Right atrium auricular region (tissue), 2 donors: ENCODE measurements around the gene CPSF4L. TPM values are rescaled to one million over a fixed set of nuclear protein-coding genes. Genes with fewer than 3 reads are reported as not detected.
"Not testable (repeated sequence)": the region's sequence is repeated elsewhere in the genome, so short reads cannot be mapped to it uniquely, and the experiment has no call there.

Source experiments
- DNase-seq: peaks from one replicate; pipeline ENCODE4 v3.0.0-alpha.2; 2019; ENCODE audit warnings: low spot score
- H3K27ac ChIP-seq, 2 donors: fragments of 200-600 bp; sonication (generic); 1 replicate in 1 of 2; 2 replicates in 1 of 2; pipeline ENCODE4 v1.5.1; 2016 to 2019
- H3K27me3 ChIP-seq, 2 donors: fragments of 200-600 bp; sonication (generic); one replicate each; pipeline versions ENCODE4 v1.5.1 to v1.6.0; 2017 to 2019
- H3K36me3 ChIP-seq: fragments of 200-600 bp; sonication (generic); one replicate; pipeline ENCODE4 v1.5.1; 2016
- H3K4me1 ChIP-seq, 2 donors: fragments of 200-600 bp; sonication (generic); one replicate each; pipeline versions ENCODE4 v1.5.1 to v1.6.0; 2017 to 2019
- H3K4me3 ChIP-seq, 2 donors: fragments of 200-600 bp; sonication (generic); 1 replicate in 1 of 2; 2 replicates in 1 of 2; pipeline ENCODE4 v1.5.1; 2017 to 2019; ENCODE audit warnings: mild to moderate bottlenecking in 1 of 2, moderate library complexity in 1 of 2
- H3K9me3 ChIP-seq, 2 donors: fragments of 200-600 bp; sonication (generic); one replicate each; pipeline ENCODE4 v1.5.1; 2019
- CTCF ChIP-seq, 2 donors: fragments of 200-600 bp; sonication (generic); IDR thresholded peaks; one replicate each; pipeline ENCODE4 v1.5.1; 2019; ENCODE audit warnings: antibody characterized with exemption in 2 of 2
- total RNA-seq, 2 donors: library from RNA; depleted of rRNA; stranded (reverse); fragments of >200 nt; gene quantifications; one replicate each; pipeline ENCODE4 v1.1.0, GENCODE V29; 2016

Gene CPSF4L
- total RNA-seq = not detected

GRCh38 chr17:73261617-73261951 lies at the start of gene CPSF4L:
CPSF4L (minus strand) TSS chr17:73261880; CDS start chr17:73261818, 62 bp downstream.
- no peaks in the 10 kb centered on the region for H3K4me1 ChIP-seq
- no peak for DNase-seq
- no peak for TF ChIP-seq CTCF (IDR thresholded peaks at IDR 0.05)
- H3K4me3 ChIP-seq = no peak within 1 kb of the TSS
- no peaks in the 10 kb centered on the region for H3K36me3 ChIP-seq
- H3K27me3 ChIP-seq = no peaks in the 10 kb centered on the region
- H3K27ac ChIP-seq = no peak within 1 kb of the TSS
- no peaks in the 10 kb centered on the region for H3K9me3 ChIP-seq

GRCh38 chr17:73311428-73311780 lies 49.7 kb upstream of the CPSF4L start:
- DNase-seq = no peak
- no peak for TF ChIP-seq CTCF (IDR thresholded peaks at IDR 0.05)
- H3K27ac ChIP-seq = peak overlapping the region; percentile 98 to 99
- peaks cover 0 to 46% of the 10 kb centered on the region in 2 donors for H3K4me1 ChIP-seq
- no peaks in the 10 kb centered on the region for H3K27me3 ChIP-seq
- no peaks in the 10 kb centered on the region for H3K9me3 ChIP-seq
- peak overlapping the region; percentile 91 to 94 for H3K4me3 ChIP-seq
- no peaks in the 10 kb centered on the region for H3K36me3 ChIP-seq

GRCh38 chr17:73309727-73310596 lies 48.3 kb upstream of the CPSF4L start:
- H3K4me3 ChIP-seq = peak overlapping the region; percentile 91 to 94
- no peaks in the 10 kb centered on the region for H3K27me3 ChIP-seq
- peaks cover 0 to 60% of the 10 kb centered on the region in 2 donors for H3K4me1 ChIP-seq
- no peaks in the 10 kb centered on the region for H3K36me3 ChIP-seq
- no peaks in the 10 kb centered on the region for H3K9me3 ChIP-seq
- DNase-seq = no peak
- no peak for TF ChIP-seq CTCF (IDR thresholded peaks at IDR 0.05)
- H3K27ac ChIP-seq = peak overlapping the region; percentile 98 to 99

GRCh38 chr17:73308959-73309358 lies 47.3 kb upstream of the CPSF4L start:
- H3K36me3 ChIP-seq, DNase-seq, H3K27me3 ChIP-seq, H3K9me3 ChIP-seq: not testable (repeated sequence)
- Histone ChIP-seq H3K27ac (peak overlapping the region; percentile 98 to 99), H3K4me3 (peak overlapping the region; percentile 91 to 94), H3K4me1 (peaks cover 0 to 69% of the 10 kb centered on the region in 2 donors)

GRCh38 chr17:73308017-73308823 lies 46.5 kb upstream of the CPSF4L start:
- H3K4me1 ChIP-seq = peaks cover 0 to 73% of the 10 kb centered on the region in 2 donors
- peak overlapping the region; percentile 98 to 99 for H3K27ac ChIP-seq
- DNase-seq = peak; percentile 92
- TF ChIP-seq CTCF (IDR thresholded peaks at IDR 0.05) = no peak
- no peaks in the 10 kb centered on the region for H3K36me3 ChIP-seq
- H3K27me3 ChIP-seq = no peaks in the 10 kb centered on the region
- peak overlapping the region; percentile 15 to 91 for H3K4me3 ChIP-seq
- H3K9me3 ChIP-seq = no peaks in the 10 kb centered on the region

- Histone ChIP-seq H3K27ac (peak overlapping the region; percentile 98 to 99), H3K36me3 (no peaks in the 10 kb centered on the region), H3K4me1 (peaks cover 0 to 72% of the 10 kb centered on the region in 2 donors), H3K9me3 (no peaks in the 10 kb centered on the region), H3K4me3 (no peak overlapping the region), H3K27me3 (no peaks in the 10 kb centered on the region)
- DNase-seq = no peak
- no peak for TF ChIP-seq CTCF (IDR thresholded peaks at IDR 0.05)
These were observed 45.5 kb upstream of the CPSF4L start for GRCh38 chr17:73307130-73307529.
